PFSK-1 (cell line): Measurements from ENCODE around the gene NPC1L1.

Experiments
- FOXP2 ChIP-seq: optimal IDR thresholded peaks from 2 replicates; pipeline ENCODE3; 2011; ENCODE audit warnings: borderline replicate concordance, control low read depth, inconsistent platforms; ENCODE audit not compliant: insufficient read depth; ENCODE audit errors: extremely low read length, extremely low read depth
- POLR2AphosphoS5 ChIP-seq: IDR thresholded peaks from 2 replicates; pipeline ENCODE4 v1.6.1; 2012; ENCODE audit warnings: low read depth, mild to moderate bottlenecking, control low read depth, low read length, moderate library complexity
- SIN3A ChIP-seq: IDR thresholded peaks from 2 replicates; pipeline ENCODE4 v1.6.1; 2012; ENCODE audit warnings: mild to moderate bottlenecking, low read length, moderate library complexity, borderline replicate concordance; ENCODE audit not compliant: insufficient read depth
- TAF1 ChIP-seq: IDR thresholded peaks from 2 replicates; pipeline ENCODE4 v1.6.1; 2012; ENCODE audit warnings: low read length, control low read depth, borderline replicate concordance; ENCODE audit not compliant: insufficient read depth
- TF ChIP-seq, protein P1 (sequence below), 2 experiments: IDR thresholded peaks; 2 replicates each; pipeline versions ENCODE4 v1.6.1 to v1.8.0; 2011 to 2012; ENCODE audit warnings: low read depth in 2 of 2, low read length in 2 of 2, control low read depth in 1 of 2, inconsistent platforms in 1 of 2, mild to moderate bottlenecking in 1 of 2, moderate library complexity in 1 of 2; ENCODE audit not compliant: insufficient read depth in 1 of 2

Gene NPC1L1

DNA sequence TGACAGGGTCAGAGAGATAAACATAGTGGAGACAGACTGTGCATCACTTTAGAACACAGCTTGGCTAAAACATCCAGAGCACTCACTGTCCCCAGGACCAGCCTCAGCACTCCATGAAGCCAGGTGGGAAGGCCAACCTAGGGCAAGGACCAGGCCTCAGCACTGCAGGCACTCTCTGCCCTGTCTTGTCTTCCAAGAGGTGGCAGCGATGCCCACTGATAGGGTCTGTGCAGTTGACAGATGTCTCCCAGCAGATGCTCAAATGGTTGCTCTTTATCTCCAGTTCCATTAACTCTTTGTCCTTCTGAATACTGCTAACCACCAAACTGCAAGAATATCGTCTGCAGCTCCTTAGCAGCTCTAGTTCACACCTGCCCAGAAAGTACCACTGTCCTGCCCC lies 23.5 kb upstream of the NPC1L1 start:
- TF ChIP-seq FOXP2 (no peak), POLR2AphosphoS5 (no peak; the same call in 1 of the 2 replicates), SIN3A (no peak), TAF1 (no peak)
- TF ChIP-seq, protein P1, sequence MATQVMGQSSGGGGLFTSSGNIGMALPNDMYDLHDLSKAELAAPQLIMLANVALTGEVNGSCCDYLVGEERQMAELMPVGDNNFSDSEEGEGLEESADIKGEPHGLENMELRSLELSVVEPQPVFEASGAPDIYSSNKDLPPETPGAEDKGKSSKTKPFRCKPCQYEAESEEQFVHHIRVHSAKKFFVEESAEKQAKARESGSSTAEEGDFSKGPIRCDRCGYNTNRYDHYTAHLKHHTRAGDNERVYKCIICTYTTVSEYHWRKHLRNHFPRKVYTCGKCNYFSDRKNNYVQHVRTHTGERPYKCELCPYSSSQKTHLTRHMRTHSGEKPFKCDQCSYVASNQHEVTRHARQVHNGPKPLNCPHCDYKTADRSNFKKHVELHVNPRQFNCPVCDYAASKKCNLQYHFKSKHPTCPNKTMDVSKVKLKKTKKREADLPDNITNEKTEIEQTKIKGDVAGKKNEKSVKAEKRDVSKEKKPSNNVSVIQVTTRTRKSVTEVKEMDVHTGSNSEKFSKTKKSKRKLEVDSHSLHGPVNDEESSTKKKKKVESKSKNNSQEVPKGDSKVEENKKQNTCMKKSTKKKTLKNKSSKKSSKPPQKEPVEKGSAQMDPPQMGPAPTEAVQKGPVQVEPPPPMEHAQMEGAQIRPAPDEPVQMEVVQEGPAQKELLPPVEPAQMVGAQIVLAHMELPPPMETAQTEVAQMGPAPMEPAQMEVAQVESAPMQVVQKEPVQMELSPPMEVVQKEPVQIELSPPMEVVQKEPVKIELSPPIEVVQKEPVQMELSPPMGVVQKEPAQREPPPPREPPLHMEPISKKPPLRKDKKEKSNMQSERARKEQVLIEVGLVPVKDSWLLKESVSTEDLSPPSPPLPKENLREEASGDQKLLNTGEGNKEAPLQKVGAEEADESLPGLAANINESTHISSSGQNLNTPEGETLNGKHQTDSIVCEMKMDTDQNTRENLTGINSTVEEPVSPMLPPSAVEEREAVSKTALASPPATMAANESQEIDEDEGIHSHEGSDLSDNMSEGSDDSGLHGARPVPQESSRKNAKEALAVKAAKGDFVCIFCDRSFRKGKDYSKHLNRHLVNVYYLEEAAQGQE (IDR thresholded peaks at IDR 0.05; ENCODE audit: insufficient read depth in 1 of 2, low read depth in 2 of 2, low read length in 2 of 2): no peak

DNA sequence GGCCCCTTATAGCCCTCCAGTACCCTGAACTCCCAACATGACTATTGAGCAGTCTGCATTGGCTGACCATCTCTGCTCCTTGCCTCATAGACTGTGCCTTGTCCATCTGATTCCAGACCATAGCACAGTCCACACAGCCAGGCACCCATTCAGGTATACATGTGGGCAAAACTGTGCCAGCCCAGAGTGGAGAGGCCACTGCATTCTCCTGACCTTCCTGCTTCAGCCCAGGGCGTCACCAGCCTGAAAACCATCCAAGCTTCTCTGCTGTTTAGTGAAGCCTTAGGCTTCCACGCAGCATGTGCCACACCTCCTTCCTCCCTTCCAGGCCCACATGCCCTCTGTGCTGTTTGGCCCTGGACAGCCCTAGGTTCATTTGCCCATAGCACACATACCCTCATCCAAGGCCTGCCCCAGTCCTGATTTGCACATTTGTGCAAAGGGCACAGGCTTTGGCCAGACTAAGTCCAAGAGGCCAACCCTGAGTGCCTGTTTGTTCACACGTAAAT lies 22.1 kb upstream of the NPC1L1 start:
- TF ChIP-seq FOXP2: no peak
- no peak; the same call in 1 of the 2 replicates for TF ChIP-seq POLR2AphosphoS5
- no peak for TF ChIP-seq TAF1
- TF ChIP-seq SIN3A: no peak
- TF ChIP-seq, protein P1 (IDR thresholded peaks at IDR 0.05; ENCODE audit: insufficient read depth in 1 of 2, low read depth in 2 of 2, low read length in 2 of 2): no peak

- no peak for TF ChIP-seq TAF1
Measured at GRCh38 chr7:44561962-44562621, 21.0 kb upstream of the NPC1L1 start.

GRCh38 chr7:44561481-44561880 lies 20.4 kb upstream of the NPC1L1 start:
- TF ChIP-seq, protein P1 (IDR thresholded peaks at IDR 0.05; ENCODE audit: insufficient read depth in 1 of 2, low read depth in 2 of 2, low read length in 2 of 2): no peak
- TF ChIP-seq TAF1: no peak
- no peak for TF ChIP-seq POLR2AphosphoS5
- no peak for TF ChIP-seq FOXP2
- TF ChIP-seq SIN3A: no peak

- no peak for TF ChIP-seq SIN3A
- no peak for TF ChIP-seq POLR2AphosphoS5
- TF ChIP-seq, protein P1 (IDR thresholded peaks at IDR 0.05; ENCODE audit: insufficient read depth in 1 of 2, low read depth in 2 of 2, low read length in 2 of 2): no peak
- no peak for TF ChIP-seq TAF1
- TF ChIP-seq FOXP2: no peak
Measured at GRCh38 chr7:44559485-44559884, 18.4 kb upstream of the NPC1L1 start.

DNA sequence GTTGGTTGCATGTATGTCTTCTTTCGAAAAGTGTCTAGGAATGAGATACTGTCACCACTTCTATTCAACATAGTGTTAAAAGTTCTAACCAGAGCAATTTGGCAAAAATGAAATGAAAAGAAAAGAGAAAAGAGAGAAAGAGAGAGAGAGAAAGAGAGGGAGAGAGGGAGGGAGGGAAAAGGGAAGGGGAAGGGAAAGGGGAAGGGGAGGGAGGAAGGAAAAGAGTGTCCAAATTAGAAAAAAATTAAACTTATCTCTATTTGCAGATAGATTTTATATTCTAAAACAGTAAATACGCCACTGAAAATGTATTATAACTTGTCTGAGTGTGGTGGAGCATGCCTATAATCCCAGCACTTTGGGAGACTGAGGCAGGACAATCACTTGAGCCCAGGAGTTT lies 16.4 kb upstream of the NPC1L1 start:
- no peak for TF ChIP-seq FOXP2
- TF ChIP-seq TAF1: no peak
- TF ChIP-seq POLR2AphosphoS5: no peak
- TF ChIP-seq, protein P1 (IDR thresholded peaks at IDR 0.05; ENCODE audit: insufficient read depth in 1 of 2, low read depth in 2 of 2, low read length in 2 of 2): no peak
- no peak for TF ChIP-seq SIN3A
